DMS79 (cell line): ENCODE measurements around the gene CXCR6.

Experiments
- DNase-seq: peaks from one replicate; lab custom pipeline; 2025; lab: John Stamatoyannopoulos, UW

CXCR6 gene

GRCh38 chr3:45943207-45943846, at the start of gene CXCR6:
CXCR6 (plus strand) TSS chr3:45943464; CDS start chr3:45946482, 3,018 bp downstream.
- no peak for DNase-seq

- no peak for DNase-seq
Measured at GRCh38 chr3:45894015-45894414, 49.2 kb upstream of the CXCR6 start.

- DNase-seq: no peak
Measured at GRCh38 chr3:45895686-45896468, 47.4 kb upstream of the CXCR6 start.

DNA sequence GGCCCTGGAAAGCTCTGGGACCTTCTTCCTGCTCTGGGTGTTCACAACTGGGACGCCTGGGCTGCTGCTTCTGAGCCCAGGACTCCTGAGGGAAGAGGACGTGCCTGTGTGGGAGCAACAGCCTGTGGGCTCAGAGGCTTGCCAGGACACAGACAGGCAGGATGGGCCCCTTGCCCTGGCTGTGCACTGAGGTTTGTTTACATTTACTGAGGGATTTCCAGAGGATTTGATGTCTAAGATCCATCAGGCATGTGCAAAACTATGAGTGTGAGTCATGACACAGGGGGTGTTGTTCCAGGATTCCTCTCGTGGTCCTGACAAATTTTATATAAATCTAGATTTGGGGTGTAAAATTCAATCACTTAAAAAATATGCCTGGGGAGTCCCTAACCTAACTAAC, 46.3 kb upstream of the CXCR6 start:
- DNase-seq: no peak

GRCh38 chr3:45904931-45905330, 38.3 kb upstream of the CXCR6 start:
- DNase-seq: no peak

GRCh38 chr3:45905755-45906154, 37.5 kb upstream of the CXCR6 start:
- no peak for DNase-seq

- no peak for DNase-seq
Measured at GRCh38 chr3:45906681-45907407, 36.4 kb upstream of the CXCR6 start.

DNA sequence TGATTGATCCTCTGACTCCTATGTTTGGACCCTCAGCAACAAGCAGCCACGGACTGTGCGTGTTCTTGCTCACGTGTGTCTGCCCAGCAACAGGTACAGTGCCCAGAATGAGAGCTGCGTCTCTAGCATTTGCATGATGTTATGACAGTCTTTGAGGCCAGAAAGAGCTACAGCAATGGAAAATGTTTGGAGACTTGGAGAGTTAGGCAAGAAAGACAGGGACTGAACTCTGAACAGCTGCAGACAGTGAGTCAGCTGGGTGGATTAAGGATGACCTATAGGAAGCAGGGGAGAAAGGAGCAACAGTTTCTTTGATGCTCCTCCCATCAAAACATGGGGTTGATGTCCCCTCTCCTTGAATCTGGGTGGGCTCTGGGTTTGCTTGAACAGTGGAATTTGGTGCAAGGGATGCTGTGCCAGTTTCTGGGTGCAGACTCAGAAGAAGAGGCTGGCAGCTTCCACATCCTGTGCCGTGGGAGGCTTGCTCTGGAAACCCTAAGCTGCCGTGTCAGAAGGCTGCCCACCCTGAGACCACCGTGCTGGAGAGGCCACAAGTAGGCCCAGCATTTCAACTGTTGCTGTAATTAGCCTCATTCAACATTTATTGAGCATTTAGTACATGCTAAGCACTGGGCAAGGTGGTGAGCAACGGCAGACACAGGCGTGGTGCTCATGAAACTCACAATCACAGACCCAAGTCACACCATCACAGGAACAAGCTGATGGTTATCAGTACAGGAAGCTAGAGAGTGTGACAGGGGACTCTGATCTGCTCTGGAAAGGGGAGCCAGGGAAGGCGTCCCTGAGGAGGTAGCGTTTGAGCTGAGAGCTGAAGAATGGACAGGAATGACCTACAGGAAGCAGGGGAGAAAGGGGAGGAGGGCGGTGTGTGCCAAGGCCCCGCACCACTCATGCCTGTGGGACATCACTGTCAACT, 35.2 kb upstream of the CXCR6 start:
- no peak for DNase-seq

- DNase-seq: no peak
Measured at GRCh38 chr3:45908761-45909160, 34.5 kb upstream of the CXCR6 start.

DNA sequence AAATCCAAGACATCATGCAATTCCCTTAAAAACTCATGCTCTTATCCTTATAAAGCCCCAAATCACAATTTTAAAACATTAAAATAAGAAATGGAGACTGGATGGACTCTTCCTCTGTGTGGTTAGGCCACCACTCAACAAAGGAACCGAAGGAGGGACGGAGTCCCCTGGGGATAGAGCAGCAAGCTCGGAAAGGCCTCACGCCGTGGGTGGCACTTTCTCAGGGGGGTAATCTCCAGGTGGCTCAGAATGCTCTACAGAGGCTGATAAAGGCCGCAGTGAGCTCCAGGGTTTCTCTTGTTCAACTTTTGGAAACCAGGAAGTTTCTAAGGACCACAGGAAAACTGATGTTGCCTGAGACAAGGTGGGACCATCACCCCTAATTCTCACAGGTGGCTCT, 33.7 kb upstream of the CXCR6 start:
- no peak for DNase-seq

DNA sequence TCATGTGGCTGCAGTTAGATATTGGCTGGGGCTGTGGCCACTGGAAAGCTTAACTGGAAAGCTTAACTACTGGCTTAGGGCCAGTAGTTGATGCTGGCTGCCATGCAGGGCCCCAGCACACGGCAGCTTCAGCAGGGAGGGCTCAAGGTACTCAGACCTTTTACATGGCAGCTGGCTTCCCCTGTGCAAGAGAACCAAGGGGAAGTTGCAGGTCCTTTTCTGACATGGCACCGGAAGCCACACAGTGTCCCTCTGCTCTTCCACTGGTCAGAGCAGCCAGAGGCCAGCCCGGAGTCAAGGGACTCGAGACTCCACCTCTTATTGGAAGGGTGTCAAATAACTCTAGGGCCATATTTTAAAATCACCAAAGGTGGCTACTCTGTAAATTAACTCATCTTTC, 32.4 kb upstream of the CXCR6 start:
- no peak for DNase-seq

DNA sequence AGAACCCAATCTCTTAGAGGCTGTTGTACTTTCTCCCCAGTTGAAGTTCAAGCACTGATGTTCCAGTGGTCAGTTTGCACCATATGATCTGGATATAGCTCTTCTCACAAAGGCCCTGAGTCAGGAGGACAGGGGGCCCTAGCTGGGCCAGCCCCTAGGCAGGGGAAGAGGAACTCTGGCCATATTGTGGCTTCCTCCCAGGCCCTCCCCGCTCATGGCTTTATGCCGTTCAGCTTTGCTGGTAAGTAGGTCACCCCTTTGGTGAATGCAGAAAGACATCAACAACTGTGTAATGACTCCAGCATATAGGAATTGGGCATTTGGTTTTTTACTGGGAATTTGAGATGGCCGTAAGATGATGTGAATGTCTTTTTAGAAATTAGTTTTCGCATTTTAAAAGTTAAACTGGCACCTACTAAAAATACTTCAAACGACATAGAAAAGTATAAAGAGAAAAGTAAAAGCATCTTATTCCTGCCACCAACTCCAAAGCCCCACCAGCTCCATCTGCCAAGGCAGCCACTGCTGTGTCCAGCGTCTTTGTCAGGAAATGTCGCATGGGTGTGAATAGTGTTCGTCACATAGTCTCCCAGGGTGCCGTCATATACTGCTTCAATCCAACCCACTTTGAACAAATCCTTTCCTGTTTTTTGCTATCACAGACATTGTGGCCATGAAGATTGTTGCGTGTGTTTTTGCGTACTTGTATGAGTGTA, 31.6 kb upstream of the CXCR6 start:
- DNase-seq: no peak

- DNase-seq: no peak
Measured at GRCh38 chr3:45912435-45912834, 30.8 kb upstream of the CXCR6 start.

DNA sequence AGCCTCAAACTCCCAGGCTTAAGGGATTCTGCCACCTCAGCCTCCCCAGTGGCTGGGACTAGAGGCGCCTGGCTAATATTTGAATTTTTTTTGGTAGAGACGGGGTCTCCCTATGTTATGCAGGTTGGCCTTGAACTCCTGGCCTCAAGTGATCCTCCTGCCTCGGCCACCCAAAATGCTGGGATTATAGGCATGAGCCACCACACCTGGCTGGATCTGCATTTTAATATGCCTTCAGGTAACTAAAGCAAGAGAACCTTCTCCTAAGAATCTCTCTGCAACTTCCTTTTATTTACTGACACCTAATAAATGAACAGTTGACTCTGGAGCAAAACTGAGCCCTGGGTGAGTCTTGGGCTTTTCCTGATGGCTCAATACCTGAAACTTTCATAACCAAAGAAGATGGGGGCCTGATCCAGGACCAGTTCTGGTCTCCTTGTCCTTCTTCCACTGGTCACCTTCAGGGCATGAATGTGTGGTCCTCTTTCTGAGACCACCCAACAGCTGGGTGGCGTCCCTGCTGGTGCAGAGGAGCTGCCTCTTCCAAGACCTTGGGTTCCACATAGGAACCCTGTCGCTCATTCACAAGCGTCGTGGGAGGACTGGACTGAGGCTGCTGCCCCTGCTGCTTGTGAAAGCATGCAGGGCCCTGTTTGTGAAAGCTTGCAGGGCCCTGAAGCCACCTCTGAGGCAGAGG, 28.8 kb upstream of the CXCR6 start:
- no peak for DNase-seq

GRCh38 chr3:45915059-45915439, 28.2 kb upstream of the CXCR6 start:
- DNase-seq: no peak

- no peak for DNase-seq
Measured at GRCh38 chr3:45915518-45916231, 27.6 kb upstream of the CXCR6 start.

DNA sequence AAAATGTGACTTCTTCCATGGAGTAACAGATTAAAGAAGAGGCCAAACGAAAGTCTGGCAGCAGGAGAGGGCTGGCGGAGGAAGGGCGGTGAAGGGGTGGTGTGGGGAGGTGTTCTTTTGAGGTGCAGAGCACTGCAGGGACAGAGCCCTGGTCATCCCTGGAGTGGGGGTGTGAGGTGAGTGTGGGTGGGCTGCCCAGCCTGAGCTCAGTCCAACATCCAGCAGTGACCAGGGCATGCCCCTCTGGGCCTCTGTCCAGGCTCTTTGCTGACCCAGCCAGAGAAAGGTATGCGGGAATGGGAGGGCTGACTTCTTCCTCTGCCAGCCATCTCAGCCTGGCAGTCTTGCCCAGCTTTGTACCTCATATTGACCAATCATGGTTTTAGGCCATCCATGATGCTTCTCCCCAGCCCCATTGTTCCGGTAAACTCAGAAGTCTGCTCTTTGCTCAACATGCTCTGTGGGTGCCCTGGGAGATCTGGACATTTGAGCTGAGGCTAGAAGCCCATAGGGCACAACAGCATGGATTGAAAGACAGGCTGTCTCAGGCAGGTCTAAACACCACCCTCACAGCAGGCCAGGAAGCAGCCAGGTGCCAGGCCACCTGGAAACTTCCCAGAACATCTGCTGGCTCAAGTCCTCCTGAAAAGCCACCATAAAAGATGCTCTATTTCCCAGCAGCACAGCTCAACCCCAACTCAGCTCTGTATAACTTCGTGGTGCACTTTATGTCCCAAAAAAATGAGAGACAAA, 25.9 kb upstream of the CXCR6 start:
- peak; percentile 10 for DNase-seq

- no peak for DNase-seq
Measured at GRCh38 chr3:45921158-45922038, 21.9 kb upstream of the CXCR6 start.

- no peak for DNase-seq
Measured at GRCh38 chr3:45922039-45922326, 21.3 kb upstream of the CXCR6 start.
